Liver (tissue), 9 donors: ENCODE results near the gene MARCHF7. TPM values are rescaled to one million over a fixed set of nuclear protein-coding genes. Genes with fewer than 3 reads are reported as not detected.

ENCODE experiments used
- DNase-seq: peaks from one replicate; pipeline ENCODE4 v3.0.0-alpha.2; 2017; ENCODE audit warnings: low spot score
- H3K27ac ChIP-seq, 2 donors: one replicate each; pipeline ENCODE4 v1.7.0; 2013; ENCODE audit warnings: inconsistent platforms in 2 of 2, low read length in 2 of 2, control low read depth in 1 of 2, low read depth in 1 of 2, mild to moderate bottlenecking in 1 of 2
- H3K27me3 ChIP-seq, 4 donors: one replicate each; pipeline versions ENCODE4 v1.6.1 to v1.7.0; 2013; ENCODE audit warnings: low read length in 3 of 4, inconsistent platforms in 1 of 4, mild to moderate bottlenecking in 1 of 4, moderate library complexity in 1 of 4; ENCODE audit not compliant: control insufficient read depth in 4 of 4, insufficient read depth in 4 of 4
- H3K36me3 ChIP-seq, 4 donors: one replicate each; pipeline versions ENCODE4 v1.6.1 to v1.7.0; 2013; ENCODE audit warnings: low read length in 3 of 4, mild to moderate bottlenecking in 3 of 4, low read depth in 1 of 4, moderate library complexity in 1 of 4; ENCODE audit not compliant: control insufficient read depth in 4 of 4, insufficient read depth in 3 of 4
- H3K4me1 ChIP-seq, 4 donors: one replicate each; pipeline versions ENCODE4 v1.6.1 to v1.7.0; 2013; ENCODE audit warnings: low read length in 3 of 4, mild to moderate bottlenecking in 3 of 4, moderate library complexity in 1 of 4; ENCODE audit not compliant: control insufficient read depth in 4 of 4, insufficient read depth in 4 of 4
- H3K4me3 ChIP-seq, 3 donors: one replicate each; pipeline versions ENCODE4 v1.6.1 to v1.7.0; 2013; ENCODE audit warnings: low read length in 3 of 3, control low read depth in 1 of 3, low read depth in 1 of 3, mild to moderate bottlenecking in 1 of 3
- H3K9ac ChIP-seq, 2 donors: one replicate each; pipeline ENCODE4 v1.7.0; 2013; ENCODE audit warnings: low read length in 2 of 2, mild to moderate bottlenecking in 2 of 2, moderate library complexity in 2 of 2, control low read depth in 1 of 2, low read depth in 1 of 2
- H3K9me3 ChIP-seq, 4 donors: one replicate each; pipeline versions ENCODE4 v1.6.1 to v1.7.0; 2013; ENCODE audit warnings: low read length in 3 of 4; ENCODE audit not compliant: control insufficient read depth in 4 of 4
- FOXA2 ChIP-seq: IDR thresholded peaks from 2 replicates; pipeline ENCODE4 v1.6.1; 2016; ENCODE audit warnings: antibody characterized with exemption
- GABPA ChIP-seq, 2 donors: IDR thresholded peaks in 1 of 2; conservative IDR thresholded peaks in 1 of 2; 2 replicates each; pipeline ENCODE4 v1.6.1; 2016; ENCODE audit warnings: antibody characterized with exemption in 2 of 2, mild to moderate bottlenecking in 1 of 2, moderate library complexity in 1 of 2
- RAD21 ChIP-seq, 2 donors: IDR thresholded peaks; 2 replicates each; pipeline ENCODE4 v1.6.1; 2016; ENCODE audit warnings: antibody characterized with exemption in 2 of 2, mild to moderate bottlenecking in 2 of 2
- REST ChIP-seq: IDR thresholded peaks from 2 replicates; pipeline ENCODE4 v1.6.1; 2016; ENCODE audit warnings: antibody characterized with exemption, mild to moderate bottlenecking
- SP1 ChIP-seq: IDR thresholded peaks from 2 replicates; pipeline ENCODE4 v1.6.1; 2018; ENCODE audit warnings: antibody characterized with exemption, mild to moderate bottlenecking
- TAF1 ChIP-seq: conservative IDR thresholded peaks from 2 replicates; pipeline ENCODE4 v1.6.1; 2016; ENCODE audit warnings: antibody characterized with exemption, mild to moderate bottlenecking
- ZBTB33 ChIP-seq: IDR thresholded peaks from 2 replicates; pipeline ENCODE4 v1.6.1; 2016; ENCODE audit warnings: antibody characterized with exemption
- WGBS: extraction: QIAGEN DNeasy Blood & Tissue Kit; methylation state at CpG from one replicate; pipeline ENCODE4 v1.1.7; 2013; 5-methylcytosine and 5-hydroxymethylcytosine counted together
- polyA plus RNA-seq, 2 donors: library from polyadenylated mRNA; stranded (reverse) in 1 of 2; unstranded in 1 of 2; fragments of 200-250 nt in 1 of 2; fragments of >200 nt in 1 of 2; fragmentation: Nextera tagmentation in 1 of 2; extraction: Ambion mirVana in 1 of 2; gene quantifications; one replicate each; pipeline versions ENCODE4 v1.2.1 to v1.2.3, GENCODE V29; 2013 to 2015
- total RNA-seq, 2 donors: library from RNA; depleted of rRNA; stranded (reverse); fragments of >200 nt; gene quantifications; one replicate each; pipeline ENCODE4 v1.2.3, GENCODE V29; 2014
- TF ChIP-seq, protein P1 (sequence below): IDR thresholded peaks from 2 replicates; pipeline ENCODE4 v1.6.1; 2016; ENCODE audit warnings: antibody characterized with exemption
- donor health status: healthy.
- donor health status: healthy.
- donor health status: healthy.
- donor health status: healthy.
- donor health status: healthy.

MARCHF7 gene
- total and polyA plus RNA-seq, 4 donors = 16.9 to 57.6 (median 37.5) TPM

DNA sequence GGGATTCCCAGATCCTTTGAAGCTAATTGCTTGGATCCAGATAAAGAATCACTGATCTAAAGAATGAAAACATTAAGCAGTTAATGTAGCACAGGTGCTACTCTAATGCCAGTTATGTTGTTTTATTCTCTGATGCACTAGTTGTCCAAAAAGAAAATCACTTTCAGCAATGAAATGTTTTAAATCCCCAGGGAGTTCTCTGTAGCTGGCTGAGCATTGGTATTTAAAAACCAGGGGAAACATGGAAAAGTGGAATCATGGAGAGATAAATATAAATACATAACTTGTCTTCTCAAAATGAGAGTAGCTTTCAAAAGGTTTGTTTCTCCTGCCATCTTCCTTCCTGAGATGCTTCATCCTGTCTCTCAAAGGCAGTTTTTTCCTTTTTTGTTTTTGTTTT is 48.0 kb downstream of the MARCHF7 start:
- peaks cover 4 to 64% (median 35%) of the 10 kb centered on the region in 4 donors for H3K36me3 ChIP-seq
- no peaks in the 10 kb centered on the region for H3K4me1 ChIP-seq
- no peaks in the 10 kb centered on the region for H3K9me3 ChIP-seq
- no peak overlapping the region for H3K27ac ChIP-seq
- no peak overlapping the region for H3K4me3 ChIP-seq
- no peak overlapping the region for H3K9ac ChIP-seq
- TF ChIP-seq FOXA2 = no peak
- TF ChIP-seq SP1 = no peak
- H3K27me3 ChIP-seq = no peaks in the 10 kb centered on the region
- no peak for DNase-seq

DNA sequence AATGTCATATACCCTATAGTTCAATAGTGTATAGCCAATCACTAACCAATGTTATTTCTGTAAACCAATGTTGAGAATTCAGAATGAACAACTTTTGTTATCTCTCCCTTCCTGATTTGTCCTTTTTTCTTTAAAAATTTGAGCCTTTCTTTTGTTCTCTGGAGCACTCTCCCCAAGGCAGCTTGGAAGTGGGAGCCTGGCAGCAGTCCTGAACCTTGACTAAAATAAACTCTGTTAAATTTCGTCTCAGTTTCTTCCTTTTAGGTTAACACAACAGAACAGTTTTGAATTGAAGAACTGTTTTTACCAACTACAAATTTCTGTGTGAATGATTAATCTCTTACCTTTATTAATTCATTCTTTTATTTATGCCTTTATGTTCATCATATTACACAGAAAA is 49.8 kb downstream of the MARCHF7 start:
- peaks cover 4 to 64% (median 33%) of the 10 kb centered on the region in 4 donors for H3K36me3 ChIP-seq
- H3K27me3 ChIP-seq = no peaks in the 10 kb centered on the region
- H3K4me3 ChIP-seq = no peak overlapping the region
- TF ChIP-seq FOXA2 (no peak), TAF1 (no peak), REST (no peak), ZBTB33 (no peak), GABPA (IDR thresholded peaks at IDR 0.05 in 1 of 2, conservative IDR thresholded peaks at IDR 0.05 in 1 of 2) (no peak), RAD21 (IDR thresholded peaks at IDR 0.05) (no peak)
- TF ChIP-seq, protein P1, sequence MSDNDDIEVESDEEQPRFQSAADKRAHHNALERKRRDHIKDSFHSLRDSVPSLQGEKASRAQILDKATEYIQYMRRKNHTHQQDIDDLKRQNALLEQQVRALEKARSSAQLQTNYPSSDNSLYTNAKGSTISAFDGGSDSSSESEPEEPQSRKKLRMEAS = no peak
- H3K27ac ChIP-seq = no peak overlapping the region
- no peak overlapping the region for H3K9ac ChIP-seq
- H3K4me1 ChIP-seq = no peaks in the 10 kb centered on the region
- no peak for DNase-seq
- H3K9me3 ChIP-seq = no peaks in the 10 kb centered on the region
- 53% methylated on average over 1 of the region's 1 CpG for WGBS

Other genes starting within 250 kb of the MARCHF7 start
- 10 to 100 TPM; 24.7 to 61.0 TPM for gene BAZ2B, start 96.0 kb upstream of the MARCHF7 start, total RNA-seq
- gene BAZ2B, start 96.0 kb upstream of the MARCHF7 start, polyA plus RNA-seq = 10 to 100 TPM in 1 of 2 donors, 1 to 10 TPM in 1; 6.7 to 25.2 TPM
- 100 to 1,000 TPM in 1 of 2 donors, 10 to 100 TPM in 1; 65.9 to 118 TPM for gene CD302, start 85.7 kb downstream of the MARCHF7 start, total RNA-seq
- gene CD302, start 85.7 kb downstream of the MARCHF7 start, polyA plus RNA-seq = 100 to 1,000 TPM in 1 of 2 donors, 10 to 100 TPM in 1; 86.5 to 107 TPM
- 1 to 10 TPM; 1.8 to 3.1 TPM for gene LY75, start 192.2 kb downstream of the MARCHF7 start, total RNA-seq
- under 1 TPM; 0.44 to 0.72 TPM for gene LY75, start 192.2 kb downstream of the MARCHF7 start, polyA plus RNA-seq